ENCODE data around the gene GNG4.

DNA sequence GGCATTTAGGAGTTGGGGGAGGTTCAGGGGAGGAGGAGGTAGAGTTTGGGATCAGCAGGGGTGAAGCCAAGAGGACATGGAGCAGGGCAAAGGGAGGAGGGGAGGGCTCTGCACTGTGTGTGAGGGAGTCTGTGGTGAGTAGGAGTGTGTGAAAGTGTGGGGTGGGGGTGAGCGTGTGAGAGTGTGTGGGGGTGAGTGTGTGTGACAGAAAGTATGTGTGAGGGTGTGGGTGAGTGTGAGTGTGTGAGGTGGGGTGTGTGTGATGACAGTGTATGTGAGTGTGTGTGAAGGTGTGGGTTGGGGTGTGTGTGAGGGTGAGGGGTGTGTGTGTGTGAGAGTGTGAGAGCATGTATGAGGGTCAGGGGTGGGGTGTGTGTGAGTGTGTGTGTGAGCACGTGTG, 62.6 kb downstream of the GNG4 start:
- TF ChIP-seq EP300 (IDR thresholded peaks at IDR 0.05) (no peak), POLR2A (IDR thresholded peaks at IDR 0.05) (no peak)
- TF ChIP-seq, protein P1, sequence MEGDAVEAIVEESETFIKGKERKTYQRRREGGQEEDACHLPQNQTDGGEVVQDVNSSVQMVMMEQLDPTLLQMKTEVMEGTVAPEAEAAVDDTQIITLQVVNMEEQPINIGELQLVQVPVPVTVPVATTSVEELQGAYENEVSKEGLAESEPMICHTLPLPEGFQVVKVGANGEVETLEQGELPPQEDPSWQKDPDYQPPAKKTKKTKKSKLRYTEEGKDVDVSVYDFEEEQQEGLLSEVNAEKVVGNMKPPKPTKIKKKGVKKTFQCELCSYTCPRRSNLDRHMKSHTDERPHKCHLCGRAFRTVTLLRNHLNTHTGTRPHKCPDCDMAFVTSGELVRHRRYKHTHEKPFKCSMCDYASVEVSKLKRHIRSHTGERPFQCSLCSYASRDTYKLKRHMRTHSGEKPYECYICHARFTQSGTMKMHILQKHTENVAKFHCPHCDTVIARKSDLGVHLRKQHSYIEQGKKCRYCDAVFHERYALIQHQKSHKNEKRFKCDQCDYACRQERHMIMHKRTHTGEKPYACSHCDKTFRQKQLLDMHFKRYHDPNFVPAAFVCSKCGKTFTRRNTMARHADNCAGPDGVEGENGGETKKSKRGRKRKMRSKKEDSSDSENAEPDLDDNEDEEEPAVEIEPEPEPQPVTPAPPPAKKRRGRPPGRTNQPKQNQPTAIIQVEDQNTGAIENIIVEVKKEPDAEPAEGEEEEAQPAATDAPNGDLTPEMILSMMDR (IDR thresholded peaks at IDR 0.05): no peak

All from tibial nerve (tissue), 4 donors.